Breast epithelium (tissue), 4 donors: ENCODE measurements around the gene MYLK. TPM values are rescaled to one million over a fixed set of nuclear protein-coding genes. Genes with fewer than 3 reads are reported as not detected.

ENCODE experiments used
- DNase-seq, 2 donors: peaks; one replicate each; pipeline ENCODE4 v3.0.0-alpha.2; 2019; ENCODE audit warnings: low spot score in 2 of 2
- H3K27ac ChIP-seq, 2 donors: fragments of 200-600 bp; sonication (generic) in 1 of 2; one replicate each; pipeline ENCODE4 v1.5.1; 2016 to 2019; ENCODE audit warnings: mild to moderate bottlenecking in 1 of 2
- H3K27me3 ChIP-seq, 2 donors: fragments of 200-600 bp; sonication (generic) in 1 of 2; one replicate each; pipeline versions ENCODE4 v1.5.1 to v1.6.0; 2017 to 2019; ENCODE audit warnings: control low read depth in 1 of 2, mild to moderate bottlenecking in 1 of 2
- H3K36me3 ChIP-seq: fragments of 200-600 bp; one replicate; pipeline ENCODE4 v1.5.1; 2019
- H3K4me1 ChIP-seq, 2 donors: fragments of 200-600 bp; sonication (generic); one replicate each; pipeline ENCODE4 v1.5.1; 2016 to 2019; ENCODE audit warnings: control low read depth in 1 of 2
- H3K4me3 ChIP-seq, 3 donors: fragments of 200-600 bp; sonication (generic); 1 replicate in 2 of 3; 2 replicates in 1 of 3; pipeline ENCODE4 v1.5.1; 2016 to 2019; ENCODE audit warnings: mild to moderate bottlenecking in 3 of 3, moderate library complexity in 2 of 3
- H3K9me3 ChIP-seq, 2 donors: fragments of 200-600 bp; sonication (generic) in 1 of 2; one replicate each; pipeline ENCODE4 v1.5.1; 2016 to 2019; ENCODE audit warnings: control low read depth in 1 of 2
- CTCF ChIP-seq, 3 donors: fragments of 450-650 bp; IDR thresholded peaks; one replicate each; pipeline ENCODE4 v1.5.1; 2016 to 2017; ENCODE audit warnings: antibody characterized with exemption in 3 of 3, mild to moderate bottlenecking in 3 of 3, moderate library complexity in 3 of 3
- POLR2A ChIP-seq: fragments of 450-650 bp; IDR thresholded peaks from one replicate; pipeline ENCODE4 v1.6.1; 2016; ENCODE audit warnings: antibody characterized with exemption, mild to moderate bottlenecking, moderate library complexity
- POLR2AphosphoS5 ChIP-seq, 3 donors: sonication (generic); formaldehyde crosslinking; IDR thresholded peaks; one replicate each; pipeline ENCODE4 v1.6.1; 2017; ENCODE audit warnings: antibody characterized with exemption in 3 of 3
- intact Hi-C: fragments of 100-400 bp; cut with DNase I; formaldehyde crosslinking; loops from one replicate; pipeline ENCODE4 v1.15.1; 2023; ENCODE audit warnings: low total_unique reads
- total RNA-seq, 3 donors: library from RNA; depleted of rRNA; stranded (reverse); fragments of >200 nt; gene quantifications; one replicate each; pipeline ENCODE4 v1.1.0, GENCODE V29; 2016

The MYLK gene
- total RNA-seq, 3 donors from 2014 or later = 87.2 to 188 (median 181) TPM

GRCh38 chr3:123764647-123765046 is 119.5 kb downstream of the MYLK start:
- no peak for TF ChIP-seq CTCF (IDR thresholded peaks at IDR 0.05)
- TF ChIP-seq POLR2AphosphoS5 (IDR thresholded peaks at IDR 0.05) = no peak
- no peak for TF ChIP-seq POLR2A
- Histone ChIP-seq H3K27ac (no peak overlapping the region), H3K4me3 (no peak overlapping the region), H3K36me3 (no peaks in the 10 kb centered on the region), H3K4me1 (peaks cover 0 to 4% of the 10 kb centered on the region in 2 donors), H3K27me3 (no peaks in the 10 kb centered on the region), H3K9me3 (no peaks in the 10 kb centered on the region)
- intact Hi-C loops = no loop called here
- DNase-seq = no peak

DNA sequence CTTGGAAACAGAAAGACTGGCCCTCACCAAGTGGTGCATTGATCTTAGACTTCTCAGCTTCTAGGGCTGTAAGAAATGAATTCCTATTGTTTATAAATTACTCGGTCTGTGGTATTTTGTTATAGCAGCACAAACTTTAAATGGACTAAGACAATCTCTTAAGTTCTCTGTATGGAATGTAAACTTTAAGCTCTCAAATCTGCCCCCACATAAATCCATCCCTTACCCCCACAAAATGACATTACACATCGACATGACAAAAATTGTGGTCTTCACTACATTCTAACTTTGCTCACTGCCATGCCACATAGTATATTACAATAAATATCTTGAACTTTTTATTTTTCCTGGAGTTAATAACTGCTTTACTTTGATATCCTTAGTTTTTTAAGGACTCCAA is 121.3 kb downstream of the MYLK start:
- DNase-seq = no peak
- Histone ChIP-seq H3K36me3 (no peaks in the 10 kb centered on the region), H3K4me3 (no peak overlapping the region), H3K4me1 (peaks cover 0 to 4% of the 10 kb centered on the region in 2 donors), H3K9me3 (no peaks in the 10 kb centered on the region), H3K27ac (no peak overlapping the region), H3K27me3 (no peaks in the 10 kb centered on the region)
- TF ChIP-seq POLR2AphosphoS5 (IDR thresholded peaks at IDR 0.05) (no peak), POLR2A (no peak), CTCF (IDR thresholded peaks at IDR 0.05) (no peak)
- intact Hi-C loops = no loop called here

DNA sequence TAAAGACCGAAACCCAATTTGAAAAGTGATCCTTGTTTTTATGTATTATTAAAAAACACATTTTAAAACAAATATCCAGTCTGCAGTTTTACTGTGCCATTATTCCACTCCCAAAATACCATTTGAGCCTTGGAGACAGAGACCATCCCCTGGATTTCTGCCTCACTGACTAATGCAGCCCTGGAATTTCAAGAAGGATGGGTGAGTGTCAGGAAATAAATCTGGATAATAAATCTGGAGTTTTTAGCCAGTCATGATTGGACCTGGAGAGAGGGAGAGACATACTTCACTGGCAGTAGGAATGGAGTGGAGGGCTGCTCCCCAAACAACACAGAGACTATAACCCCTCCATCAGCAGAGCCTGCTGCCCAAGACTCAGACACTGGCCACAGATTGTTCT is 123.3 kb downstream of the MYLK start:
- H3K36me3 ChIP-seq = no peaks in the 10 kb centered on the region
- H3K27me3 ChIP-seq = no peaks in the 10 kb centered on the region
- intact Hi-C loops = no loop called here
- peaks cover 3 to 4% of the 10 kb centered on the region in 2 donors for H3K4me1 ChIP-seq
- no peak for TF ChIP-seq CTCF (IDR thresholded peaks at IDR 0.05)
- H3K4me3 ChIP-seq = no peak overlapping the region
- no peak overlapping the region for H3K27ac ChIP-seq
- DNase-seq = no peak
- H3K9me3 ChIP-seq = no peaks in the 10 kb centered on the region

DNA sequence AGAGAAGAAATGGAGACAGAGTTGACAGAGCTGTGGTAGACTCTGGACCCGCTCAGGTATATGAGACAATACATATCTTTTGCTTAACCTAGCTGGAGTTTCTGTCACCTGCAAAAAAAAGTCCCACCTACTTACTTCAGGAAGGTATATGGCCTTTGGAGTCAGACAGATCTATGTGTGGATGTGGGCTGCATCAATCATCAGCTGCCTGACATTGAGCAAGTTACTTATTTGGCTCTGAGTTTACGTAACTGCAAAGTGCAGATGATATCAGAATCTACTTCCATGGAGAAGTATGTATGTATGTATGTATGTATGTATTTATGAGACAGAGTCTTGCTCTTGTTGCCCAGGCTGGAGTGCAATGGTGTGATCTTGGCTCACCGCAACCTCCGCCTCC is 124.3 kb downstream of the MYLK start:
- intact Hi-C loops = no loop called here
- H3K4me1 ChIP-seq = peaks cover 3 to 4% of the 10 kb centered on the region in 2 donors
- no peaks in the 10 kb centered on the region for H3K9me3 ChIP-seq
- no peaks in the 10 kb centered on the region for H3K36me3 ChIP-seq
- no peak overlapping the region for H3K27ac ChIP-seq
- TF ChIP-seq CTCF (IDR thresholded peaks at IDR 0.05) (no peak), POLR2AphosphoS5 (IDR thresholded peaks at IDR 0.05) (no peak)
- no peaks in the 10 kb centered on the region for H3K27me3 ChIP-seq
- no peak overlapping the region for H3K4me3 ChIP-seq
- no peak for DNase-seq

DNA sequence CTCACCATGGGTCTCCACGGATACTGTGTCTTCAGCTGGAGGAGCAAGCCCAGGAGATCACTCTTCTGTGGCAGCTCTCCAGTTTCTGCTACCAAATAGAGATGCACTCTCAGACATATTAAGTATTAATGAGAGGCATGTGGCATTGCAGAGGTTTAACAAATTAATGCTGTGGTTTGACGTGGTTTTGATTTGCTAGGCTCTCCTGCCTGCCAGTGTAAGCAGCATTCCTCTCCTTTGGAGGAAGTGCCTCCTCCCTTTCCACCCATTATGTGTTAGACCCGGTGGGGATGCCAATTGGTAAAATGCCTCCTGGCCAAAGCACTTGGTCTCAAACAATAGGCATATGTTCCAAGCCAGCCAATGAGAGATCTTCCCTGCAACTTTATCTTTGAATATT is 124.8 kb downstream of the MYLK start:
- Histone ChIP-seq H3K9me3 (no peaks in the 10 kb centered on the region), H3K27me3 (no peaks in the 10 kb centered on the region), H3K4me3 (no peak overlapping the region), H3K4me1 (peaks cover 3 to 4% of the 10 kb centered on the region in 2 donors), H3K27ac (no peak overlapping the region), H3K36me3 (no peaks in the 10 kb centered on the region)
- no peak for TF ChIP-seq CTCF (IDR thresholded peaks at IDR 0.05)
- TF ChIP-seq POLR2AphosphoS5 (IDR thresholded peaks at IDR 0.05) = no peak
- TF ChIP-seq POLR2A = no peak
- DNase-seq = no peak
- intact Hi-C loops = no loop called here
